NT2/D1 (cell line): ENCODE data around the gene UTP3.

Experiments
- YY1 ChIP-seq: IDR thresholded peaks from 2 replicates; pipeline ENCODE4 v1.6.1; 2011; ENCODE audit not compliant: insufficient read length, insufficient read depth
- ZNF274 ChIP-seq: IDR thresholded peaks from 2 replicates; pipeline ENCODE4 v1.6.1; 2011; ENCODE audit warnings: mild to moderate bottlenecking, low read depth, low read length

DNA sequence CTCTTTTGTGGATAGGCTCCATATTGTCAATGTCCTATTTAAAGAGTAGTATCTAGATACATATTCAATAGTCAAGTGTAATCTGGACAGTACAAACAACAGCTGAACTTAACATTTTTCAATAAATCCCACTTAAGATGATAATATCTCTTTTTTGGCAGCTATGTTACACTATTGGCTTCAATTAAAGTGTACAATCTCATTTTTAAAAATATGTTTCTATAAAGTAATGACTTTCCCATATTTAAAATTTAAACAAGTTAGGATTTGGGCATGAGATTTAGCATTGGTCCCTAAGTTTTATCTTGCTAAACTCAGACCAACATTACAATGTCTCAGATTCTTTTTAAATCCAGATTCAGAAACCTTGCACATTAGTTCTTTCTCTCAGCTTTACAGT is 14.1 kb upstream of the UTP3 start:
- no peak for TF ChIP-seq YY1
- TF ChIP-seq ZNF274, result no peak
